Mucosa of descending colon (tissue), 3 donors: ENCODE measurements around the gene WDR19. TPM values are rescaled to one million over a fixed set of nuclear protein-coding genes. Genes with fewer than 3 reads are reported as not detected.

Experiments
- ATAC-seq: fragments of 200-7000 bp; cut with Tn5 transposase; one replicate; pipeline ENCODE4 v1.9.1; 2020; ENCODE audit warnings: mild to moderate bottlenecking, moderate library complexity
- DNase-seq, 3 donors: peaks; one replicate each; pipeline ENCODE4 v3.0.0-alpha.2; 2020
- H3K36me3 ChIP-seq: fragments of 200-600 bp; one replicate; pipeline ENCODE4 v1.8.0; 2021; ENCODE audit warnings: low read depth, mild to moderate bottlenecking
- H3K4me1 ChIP-seq: fragments of 200-600 bp; one replicate; pipeline ENCODE4 v1.8.0; 2021; ENCODE audit warnings: low read depth, mild to moderate bottlenecking
- H3K4me3 ChIP-seq: fragments of 200-600 bp; one replicate; pipeline ENCODE4 v1.8.0; 2021; ENCODE audit warnings: mild to moderate bottlenecking
- H3K9me3 ChIP-seq: fragments of 200-600 bp; one replicate; pipeline ENCODE4 v1.8.0; 2021; ENCODE audit warnings: mild to moderate bottlenecking
- intact Hi-C, 2 donors: fragments of 100-400 bp; cut with DNase I in 1 of 2; cut with micrococcal nuclease in 1 of 2; formaldehyde crosslinking; loops; one replicate each; pipeline versions ENCODE4 v1.11.0 to v1.11.1; 2022; cut with DNase I, micrococcal nuclease
- total RNA-seq, 3 donors: library from RNA; stranded (reverse); fragmentation: NEBNext Ultra II Directional in 2 of 3; extraction: Animal tissue kit (Norgen Biotek cat#: 25700) in 2 of 3; gene quantifications; one replicate each; pipeline versions ENCODE4 v1.2.1 to v1.2.4, GENCODE V29; 2021 to 2023
- TF ChIP-seq, protein P1 (sequence below): fragments of 200-600 bp; IDR thresholded peaks from one replicate; pipeline ENCODE4 v1.8.0; 2022; ENCODE audit warnings: antibody characterized with exemption, mild to moderate bottlenecking
- donor health status: DM: no; HTN: no; CAD: no; lungs with moderate emphysema.
- donor health status: DM: no; HTN: no; CAD: no.
- donor health status: DM: no; HTN: yes; CAD: no.

Gene WDR19
- total RNA-seq, 3 donors from 2014 or later = 6.7 to 29.5 (median 12.0) TPM

DNA sequence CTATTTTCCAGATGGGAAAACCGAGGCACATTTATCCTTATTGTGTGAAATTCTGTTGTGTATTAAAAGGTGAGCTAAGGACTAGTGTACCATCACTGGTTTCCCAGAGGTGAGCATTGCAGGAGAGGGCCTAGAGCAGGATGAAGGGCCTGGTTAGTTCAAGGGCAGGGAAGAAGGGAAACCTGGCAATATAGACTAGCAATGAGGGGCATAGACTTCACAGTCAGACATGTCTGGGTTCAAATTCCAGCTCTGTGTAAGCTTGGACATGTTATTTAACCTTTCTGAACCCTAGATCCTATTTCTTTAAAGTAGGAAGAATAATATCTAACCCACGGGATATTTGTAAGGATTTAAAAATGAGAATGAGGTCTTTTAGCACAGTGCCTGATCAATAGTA lies 50.8 kb downstream of the WDR19 start:
- no peak for ATAC-seq
- no peak for DNase-seq
- Histone ChIP-seq H3K36me3 (no peaks in the 10 kb centered on the region), H3K9me3 (no peaks in the 10 kb centered on the region), H3K4me3 (no peak overlapping the region), H3K4me1 (no peaks in the 10 kb centered on the region)
- intact Hi-C loops = no loop called here
- TF ChIP-seq, protein P1, sequence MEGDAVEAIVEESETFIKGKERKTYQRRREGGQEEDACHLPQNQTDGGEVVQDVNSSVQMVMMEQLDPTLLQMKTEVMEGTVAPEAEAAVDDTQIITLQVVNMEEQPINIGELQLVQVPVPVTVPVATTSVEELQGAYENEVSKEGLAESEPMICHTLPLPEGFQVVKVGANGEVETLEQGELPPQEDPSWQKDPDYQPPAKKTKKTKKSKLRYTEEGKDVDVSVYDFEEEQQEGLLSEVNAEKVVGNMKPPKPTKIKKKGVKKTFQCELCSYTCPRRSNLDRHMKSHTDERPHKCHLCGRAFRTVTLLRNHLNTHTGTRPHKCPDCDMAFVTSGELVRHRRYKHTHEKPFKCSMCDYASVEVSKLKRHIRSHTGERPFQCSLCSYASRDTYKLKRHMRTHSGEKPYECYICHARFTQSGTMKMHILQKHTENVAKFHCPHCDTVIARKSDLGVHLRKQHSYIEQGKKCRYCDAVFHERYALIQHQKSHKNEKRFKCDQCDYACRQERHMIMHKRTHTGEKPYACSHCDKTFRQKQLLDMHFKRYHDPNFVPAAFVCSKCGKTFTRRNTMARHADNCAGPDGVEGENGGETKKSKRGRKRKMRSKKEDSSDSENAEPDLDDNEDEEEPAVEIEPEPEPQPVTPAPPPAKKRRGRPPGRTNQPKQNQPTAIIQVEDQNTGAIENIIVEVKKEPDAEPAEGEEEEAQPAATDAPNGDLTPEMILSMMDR = no peak

DNA sequence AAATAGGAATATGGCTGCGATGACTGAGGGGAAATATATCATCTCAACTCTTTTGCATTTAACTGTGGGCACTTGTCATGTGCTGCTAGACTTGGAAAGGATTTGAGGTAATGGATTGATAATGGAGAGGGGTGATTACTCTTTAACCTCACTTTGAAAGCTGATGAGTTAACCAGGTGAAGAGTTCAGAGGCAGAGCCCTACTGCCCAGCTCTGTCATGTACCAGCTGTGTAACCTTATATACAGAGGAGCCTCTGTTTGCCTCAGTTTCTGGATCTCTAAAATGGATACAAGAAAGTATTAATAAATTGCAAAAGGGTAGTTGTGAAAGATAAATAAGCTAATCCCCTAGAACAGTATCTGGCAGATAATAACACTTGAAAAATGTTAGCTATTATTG lies 51.5 kb downstream of the WDR19 start:
- H3K4me3 ChIP-seq = no peak overlapping the region
- no peak for ATAC-seq
- H3K4me1 ChIP-seq = no peaks in the 10 kb centered on the region
- intact Hi-C loops = no loop called here
- H3K36me3 ChIP-seq = no peaks in the 10 kb centered on the region
- H3K9me3 ChIP-seq = no peaks in the 10 kb centered on the region
- TF ChIP-seq, protein P1 = no peak
- no peak for DNase-seq

DNA sequence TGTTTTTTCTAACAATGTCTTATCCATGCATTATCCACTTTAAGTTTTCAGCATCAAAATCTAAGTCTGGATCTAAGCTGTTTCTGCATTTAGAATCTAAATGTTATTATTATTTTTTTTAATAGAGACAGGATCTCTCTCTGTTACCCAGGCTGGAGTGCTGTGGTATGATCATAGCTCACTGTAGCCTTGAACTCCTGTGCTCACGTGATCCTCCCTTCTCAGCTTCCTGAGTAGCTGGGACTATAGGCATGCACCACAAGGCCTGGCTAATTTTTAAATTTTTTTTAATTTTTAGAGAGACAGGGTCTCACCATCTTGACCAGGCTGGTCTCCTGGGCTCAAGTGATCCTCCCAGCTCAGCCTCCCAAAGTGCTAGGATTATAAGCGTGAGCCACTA lies 52.7 kb downstream of the WDR19 start:
- Histone ChIP-seq H3K36me3 (no peaks in the 10 kb centered on the region), H3K9me3 (no peaks in the 10 kb centered on the region), H3K4me1 (no peaks in the 10 kb centered on the region), H3K4me3 (no peak overlapping the region)
- DNase-seq (no peak), ATAC-seq (no peak)
- TF ChIP-seq, protein P1 = no peak
- intact Hi-C loops = no loop called here

DNA sequence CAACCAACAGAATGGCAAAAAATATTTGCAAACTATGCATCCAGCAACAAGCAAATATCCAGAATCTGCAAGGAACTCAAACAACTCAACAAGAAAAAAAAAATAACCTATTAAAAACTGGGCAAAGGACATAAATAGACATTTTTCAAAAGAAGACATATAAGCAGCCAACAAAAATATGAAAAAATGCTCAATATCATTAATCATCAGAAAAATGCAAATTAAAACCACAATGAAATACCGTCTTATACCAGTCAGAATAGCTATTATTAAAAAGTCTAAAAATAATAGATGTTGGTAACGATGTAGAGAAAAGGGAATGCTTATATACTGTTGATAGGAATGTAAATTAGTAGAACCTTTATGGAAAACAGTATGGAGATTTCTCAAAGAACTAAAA lies 53.4 kb downstream of the WDR19 start:
- TF ChIP-seq, protein P1 = no peak
- no peaks in the 10 kb centered on the region for H3K9me3 ChIP-seq
- H3K36me3 ChIP-seq = no peaks in the 10 kb centered on the region
- no peaks in the 10 kb centered on the region for H3K4me1 ChIP-seq
- ATAC-seq (no peak), DNase-seq (no peak)
- intact Hi-C loops = no loop called here
- no peak overlapping the region for H3K4me3 ChIP-seq

DNA sequence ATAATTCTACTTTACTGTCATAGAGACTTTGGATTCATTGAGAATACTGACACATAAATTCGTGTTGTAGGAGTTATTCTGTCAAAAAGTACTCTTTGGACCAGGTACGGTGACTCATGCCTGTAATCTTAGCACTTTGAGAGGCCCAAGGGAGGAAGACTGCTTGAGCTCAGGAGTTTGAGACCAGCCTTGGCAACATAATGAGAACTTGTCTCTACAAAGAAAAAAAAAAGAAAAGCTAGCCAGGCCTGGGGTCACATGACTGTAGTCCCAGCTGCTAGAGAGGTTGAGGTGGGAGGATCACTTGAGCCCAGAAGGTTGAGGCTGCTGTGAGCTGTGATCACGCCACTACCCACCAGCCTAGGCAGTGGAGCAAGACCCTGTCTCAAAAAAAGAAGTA lies 54.9 kb downstream of the WDR19 start:
- no peak for ATAC-seq
- no peaks in the 10 kb centered on the region for H3K9me3 ChIP-seq
- no peaks in the 10 kb centered on the region for H3K4me1 ChIP-seq
- H3K4me3 ChIP-seq = no peak overlapping the region
- intact Hi-C loops = no loop called here
- DNase-seq = no peak
- TF ChIP-seq, protein P1 = no peak
- H3K36me3 ChIP-seq = no peaks in the 10 kb centered on the region

DNA sequence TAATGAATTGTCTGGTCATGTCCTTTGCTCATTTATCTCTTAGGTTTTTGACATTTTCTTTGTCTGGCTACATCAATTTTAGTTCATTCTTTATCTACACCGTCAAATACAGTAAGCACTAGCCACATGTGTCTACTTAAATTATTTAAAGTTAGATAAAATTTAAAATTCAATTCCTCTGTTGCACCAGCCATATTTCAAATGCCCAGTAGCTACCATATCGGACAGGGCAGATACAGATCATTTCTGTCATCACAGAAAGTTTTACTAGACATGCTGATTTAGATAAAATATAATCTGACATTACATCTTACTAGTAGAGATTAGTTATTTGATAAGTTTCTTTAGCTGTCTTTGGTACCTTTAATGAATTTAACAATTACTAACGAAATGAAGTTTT lies 61.1 kb downstream of the WDR19 start:
- Histone ChIP-seq H3K4me1 (no peaks in the 10 kb centered on the region), H3K9me3 (no peaks in the 10 kb centered on the region), H3K4me3 (no peak overlapping the region), H3K36me3 (no peaks in the 10 kb centered on the region)
- TF ChIP-seq, protein P1 = no peak
- ATAC-seq (no peak), DNase-seq (no peak)
- intact Hi-C loops = no loop called here
